HepG2 (cell line): Measurements from ENCODE around the gene SEMA4C. TPM values are rescaled to one million over a fixed set of nuclear protein-coding genes. Genes with fewer than 3 reads are reported as not detected.

Source experiments
- ETV6 ChIP-seq: sonication (generic); formaldehyde crosslinking; conservative IDR thresholded peaks from 2 replicates; pipeline ENCODE4 v1.4.0; 2020; ENCODE audit warnings: missing genetic modification reagents
- KAT8 ChIP-seq: IDR thresholded peaks from 2 replicates; pipeline ENCODE4 v1.6.1; 2016; ENCODE audit warnings: missing genetic modification reagents, missing compliant biosample characterization
- MAFF ChIP-seq: IDR thresholded peaks from 2 replicates; pipeline ENCODE4 v1.6.1; 2011; ENCODE audit warnings: low read depth, low read length, improper control_type of control experiment
- MTF1 ChIP-seq: sonication (generic); formaldehyde crosslinking; IDR thresholded peaks from 2 replicates; pipeline ENCODE4 v1.5.0; 2020; ENCODE audit warnings: missing genetic modification reagents
- POLR2A ChIP-seq, 2 experiments: IDR thresholded peaks; 2 replicates each; pipeline ENCODE4 v1.6.1; 2011; ENCODE audit warnings: low read depth in 2 of 2, low read length in 2 of 2, mild to moderate bottlenecking in 1 of 2, moderate library complexity in 1 of 2; ENCODE audit not compliant: insufficient read depth in 1 of 2
- RFXAP ChIP-seq: sonication (generic); formaldehyde crosslinking; IDR thresholded peaks from 2 replicates; pipeline ENCODE4 v1.4.0; 2020; ENCODE audit warnings: missing genetic modification reagents, borderline replicate concordance
- SIN3A ChIP-seq: IDR thresholded peaks from 2 replicates; pipeline ENCODE4 v1.6.1; 2011; ENCODE audit warnings: low read depth, mild to moderate bottlenecking, control low read depth, low read length, borderline replicate concordance
- TCF7L2 ChIP-seq: IDR thresholded peaks from 2 replicates; pipeline ENCODE4 v1.6.1; 2011; ENCODE audit warnings: mild to moderate bottlenecking, low read depth, low read length, moderate library complexity
- ZNF20 ChIP-seq: sonication (generic); formaldehyde crosslinking; IDR thresholded peaks from 2 replicates; pipeline ENCODE4 v1.4.0; 2020; ENCODE audit warnings: mild to moderate bottlenecking, moderate library complexity, missing genetic modification reagents
- ZNF224 ChIP-seq: sonication (generic); formaldehyde crosslinking; IDR thresholded peaks from 2 replicates; pipeline ENCODE4 v1.5.0; 2020; ENCODE audit warnings: mild to moderate bottlenecking, missing genetic modification reagents
- ZNF263 ChIP-seq: sonication (generic); formaldehyde crosslinking; IDR thresholded peaks from 2 replicates; pipeline ENCODE4 v1.4.0; 2020; ENCODE audit warnings: missing genetic modification reagents
- ZNF30 ChIP-seq: sonication (generic); formaldehyde crosslinking; IDR thresholded peaks from 2 replicates; pipeline ENCODE4 v1.5.0; 2020; ENCODE audit warnings: mild to moderate bottlenecking, missing genetic modification reagents
- ZNF577 ChIP-seq: sonication (generic); formaldehyde crosslinking; IDR thresholded peaks from 2 replicates; pipeline ENCODE4 v1.4.0; 2020; ENCODE audit warnings: mild to moderate bottlenecking, low read depth, missing genetic modification reagents, borderline replicate concordance
- ZNF747 ChIP-seq: sonication (generic); formaldehyde crosslinking; IDR thresholded peaks from 2 replicates; pipeline ENCODE4 v1.8.1; 2023; ENCODE audit warnings: missing genetic modification reagents, mild to moderate bottlenecking, borderline replicate concordance
- polyA plus RNA-seq, 8 experiments: library from polyadenylated mRNA; depleted of rRNA in 3 of 8; stranded (reverse) in 7 of 8; unstranded in 1 of 8; fragments of >200 nt; fragmentation: Illumina TruSeq in 4 of 8; extraction: Trizol in 4 of 8; gene quantifications; 2 replicates each; pipeline versions ENCODE4 v1.2.1 to v1.2.3, GENCODE V29; 2011 to 2016; ENCODE audit warnings: low read depth in 4 of 8, missing spikeins in 1 of 8, mixed read lengths in 1 of 8; ENCODE audit not compliant: insufficient read depth in 1 of 8
- total RNA-seq, 5 experiments: library from RNA; depleted of rRNA; stranded (reverse); fragments of >200 nt; fragmentation: Illumina TruSeq; extraction: Trizol; gene quantifications; 2 replicates each; pipeline ENCODE4 v1.2.3, GENCODE V29; 2016; ENCODE audit warnings: low read depth in 1 of 5
- TF ChIP-seq, protein P1 (sequence below): sonication (generic); formaldehyde crosslinking; IDR thresholded peaks from 2 replicates; pipeline ENCODE4 v1.4.0; 2020; ENCODE audit warnings: low read depth, mild to moderate bottlenecking, missing genetic modification reagents
- TF ChIP-seq, protein P2 (sequence below), 2 experiments: fragments of 450-650 bp in 1 of 2; sonication (generic) in 1 of 2; formaldehyde crosslinking in 1 of 2; IDR thresholded peaks; 2 replicates each; pipeline versions ENCODE4 v1.6.1 to v1.8.0; 2016 to 2022; ENCODE audit warnings: antibody characterized with exemption in 1 of 2, mild to moderate bottlenecking in 1 of 2, missing genetic modification reagents in 1 of 2
- TF ChIP-seq, protein P3 (sequence below): sonication (generic); formaldehyde crosslinking; IDR thresholded peaks from 2 replicates; pipeline ENCODE4 v1.4.0; 2020; ENCODE audit warnings: missing genetic modification reagents

The SEMA4C gene
- total and polyA plus RNA-seq, 2 of the 13 experiments (the other 11 are each of a cell fraction or from before 2014, with no cell fraction given) = 25.9 to 46.6 TPM

DNA sequence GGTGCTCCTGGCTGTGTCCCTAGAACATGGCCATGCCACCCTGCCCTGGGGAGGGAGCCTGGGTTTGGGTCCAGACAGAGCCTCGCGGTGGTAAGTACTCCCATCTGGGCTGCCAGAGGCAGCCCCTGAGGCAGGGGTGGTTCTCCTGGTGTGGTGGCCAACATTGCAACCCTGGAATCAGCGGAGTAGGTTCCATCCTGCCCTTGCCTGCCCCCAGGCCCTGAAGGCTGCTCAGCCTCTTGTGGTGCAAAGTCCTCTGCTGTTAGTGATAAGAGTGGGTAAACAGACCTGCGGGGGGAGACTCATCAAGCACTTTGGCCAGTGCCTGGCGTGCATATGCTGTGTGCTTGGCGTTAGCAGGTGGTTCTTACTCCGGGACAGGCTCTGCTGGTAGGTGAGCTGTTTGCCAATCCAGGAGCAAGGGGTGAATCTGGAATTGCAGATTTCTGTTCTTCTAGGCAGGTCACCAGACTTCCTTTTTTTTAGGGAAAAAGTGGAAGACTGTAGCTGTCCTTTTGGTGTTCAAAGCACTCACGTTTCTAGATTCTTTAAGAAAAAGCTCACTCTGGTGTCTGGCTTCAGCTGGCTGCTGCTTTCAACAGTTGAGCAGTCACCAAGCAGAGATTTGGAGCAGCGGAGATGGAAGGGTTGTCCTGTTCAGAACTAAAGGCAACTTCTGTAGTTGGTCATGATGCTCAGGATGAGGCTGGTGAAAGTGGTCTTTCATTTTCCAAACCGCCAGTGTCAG is 50.6 kb downstream of the SEMA4C start (continued):
- TF ChIP-seq, protein P1, sequence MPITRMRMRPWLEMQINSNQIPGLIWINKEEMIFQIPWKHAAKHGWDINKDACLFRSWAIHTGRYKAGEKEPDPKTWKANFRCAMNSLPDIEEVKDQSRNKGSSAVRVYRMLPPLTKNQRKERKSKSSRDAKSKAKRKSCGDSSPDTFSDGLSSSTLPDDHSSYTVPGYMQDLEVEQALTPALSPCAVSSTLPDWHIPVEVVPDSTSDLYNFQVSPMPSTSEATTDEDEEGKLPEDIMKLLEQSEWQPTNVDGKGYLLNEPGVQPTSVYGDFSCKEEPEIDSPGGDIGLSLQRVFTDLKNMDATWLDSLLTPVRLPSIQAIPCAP = no peak
- TF ChIP-seq ZNF747 (CRISPR knock-in tag) = peak; percentile 93; the same call in 1 of the 2 replicates
- TF ChIP-seq KAT8 (CRISPR knock-in tag) = peak; percentile 86
- TF ChIP-seq RFXAP (CRISPR knock-in tag) = peak; percentile 92
- 0 out of 2 replicates have a peak, but pooled peaks have one; percentile 29 for TF ChIP-seq ETV6 (CRISPR knock-in tag)
- no peak for TF ChIP-seq TCF7L2
- TF ChIP-seq MTF1 (CRISPR knock-in tag) = 0 out of 2 replicates have a peak, but pooled peaks have one; percentile 24
- TF ChIP-seq, protein P2, sequence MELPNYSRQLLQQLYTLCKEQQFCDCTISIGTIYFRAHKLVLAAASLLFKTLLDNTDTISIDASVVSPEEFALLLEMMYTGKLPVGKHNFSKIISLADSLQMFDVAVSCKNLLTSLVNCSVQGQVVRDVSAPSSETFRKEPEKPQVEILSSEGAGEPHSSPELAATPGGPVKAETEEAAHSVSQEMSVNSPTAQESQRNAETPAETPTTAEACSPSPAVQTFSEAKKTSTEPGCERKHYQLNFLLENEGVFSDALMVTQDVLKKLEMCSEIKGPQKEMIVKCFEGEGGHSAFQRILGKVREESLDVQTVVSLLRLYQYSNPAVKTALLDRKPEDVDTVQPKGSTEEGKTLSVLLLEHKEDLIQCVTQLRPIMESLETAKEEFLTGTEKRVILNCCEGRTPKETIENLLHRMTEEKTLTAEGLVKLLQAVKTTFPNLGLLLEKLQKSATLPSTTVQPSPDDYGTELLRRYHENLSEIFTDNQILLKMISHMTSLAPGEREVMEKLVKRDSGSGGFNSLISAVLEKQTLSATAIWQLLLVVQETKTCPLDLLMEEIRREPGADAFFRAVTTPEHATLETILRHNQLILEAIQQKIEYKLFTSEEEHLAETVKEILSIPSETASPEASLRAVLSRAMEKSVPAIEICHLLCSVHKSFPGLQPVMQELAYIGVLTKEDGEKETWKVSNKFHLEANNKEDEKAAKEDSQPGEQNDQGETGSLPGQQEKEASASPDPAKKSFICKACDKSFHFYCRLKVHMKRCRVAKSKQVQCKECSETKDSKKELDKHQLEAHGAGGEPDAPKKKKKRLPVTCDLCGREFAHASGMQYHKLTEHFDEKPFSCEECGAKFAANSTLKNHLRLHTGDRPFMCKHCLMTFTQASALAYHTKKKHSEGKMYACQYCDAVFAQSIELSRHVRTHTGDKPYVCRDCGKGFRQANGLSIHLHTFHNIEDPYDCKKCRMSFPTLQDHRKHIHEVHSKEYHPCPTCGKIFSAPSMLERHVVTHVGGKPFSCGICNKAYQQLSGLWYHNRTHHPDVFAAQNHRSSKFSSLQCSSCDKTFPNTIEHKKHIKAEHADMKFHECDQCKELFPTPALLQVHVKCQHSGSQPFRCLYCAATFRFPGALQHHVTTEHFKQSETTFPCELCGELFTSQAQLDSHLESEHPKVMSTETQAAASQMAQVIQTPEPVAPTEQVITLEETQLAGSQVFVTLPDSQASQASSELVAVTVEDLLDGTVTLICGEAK (IDR thresholded peaks at IDR 0.05) = no peak
- TF ChIP-seq, protein P2 (CRISPR knock-in tag; IDR thresholded peaks at IDR 0.05) = peak; percentile 82; the same call in 1 of the 2 replicates
- TF ChIP-seq, protein P3, sequence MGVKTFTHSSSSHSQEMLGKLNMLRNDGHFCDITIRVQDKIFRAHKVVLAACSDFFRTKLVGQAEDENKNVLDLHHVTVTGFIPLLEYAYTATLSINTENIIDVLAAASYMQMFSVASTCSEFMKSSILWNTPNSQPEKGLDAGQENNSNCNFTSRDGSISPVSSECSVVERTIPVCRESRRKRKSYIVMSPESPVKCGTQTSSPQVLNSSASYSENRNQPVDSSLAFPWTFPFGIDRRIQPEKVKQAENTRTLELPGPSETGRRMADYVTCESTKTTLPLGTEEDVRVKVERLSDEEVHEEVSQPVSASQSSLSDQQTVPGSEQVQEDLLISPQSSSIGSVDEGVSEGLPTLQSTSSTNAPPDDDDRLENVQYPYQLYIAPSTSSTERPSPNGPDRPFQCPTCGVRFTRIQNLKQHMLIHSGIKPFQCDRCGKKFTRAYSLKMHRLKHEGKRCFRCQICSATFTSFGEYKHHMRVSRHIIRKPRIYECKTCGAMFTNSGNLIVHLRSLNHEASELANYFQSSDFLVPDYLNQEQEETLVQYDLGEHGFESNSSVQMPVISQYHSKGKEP (CRISPR knock-in tag) = no peak
- no peak for TF ChIP-seq ZNF30
- TF ChIP-seq POLR2A (IDR thresholded peaks at IDR 0.05; ENCODE audit: insufficient read depth in 1 of 2, low read depth in 2 of 2, low read length in 2 of 2) = peak in 1 of 2 experiments; percentile 53; a peak in 2 of 4 replicates
- TF ChIP-seq ZNF577 = no peak
- peak; percentile 41; the same call in 1 of the 2 replicates for TF ChIP-seq ZNF224 (CRISPR knock-in tag)
- TF ChIP-seq ZNF20 = no peak
- 0 out of 2 replicates have a peak, but pooled peaks have one; percentile 19 for TF ChIP-seq MAFF
- TF ChIP-seq SIN3A = peak; percentile 94; the same call in 1 of the 2 replicates
- peak; percentile 70; the same call in 1 of the 2 replicates for TF ChIP-seq ZNF263 (CRISPR knock-in tag)
